Stimulated activated CD8-positive, alpha-beta memory T cell treated with anti-CD3 and anti-CD28 coated beads, Interleukin-2, amount 100 ng/mL, for 48 hours (primary cell): ENCODE results near the gene HYAL4.

ENCODE experiments used
- DNase-seq, 2 donors: peaks; one replicate each; pipeline ENCODE4 v3.0.0-alpha.2; 2020; ENCODE audit warnings: low read depth in 2 of 2

HYAL4 gene

DNA sequence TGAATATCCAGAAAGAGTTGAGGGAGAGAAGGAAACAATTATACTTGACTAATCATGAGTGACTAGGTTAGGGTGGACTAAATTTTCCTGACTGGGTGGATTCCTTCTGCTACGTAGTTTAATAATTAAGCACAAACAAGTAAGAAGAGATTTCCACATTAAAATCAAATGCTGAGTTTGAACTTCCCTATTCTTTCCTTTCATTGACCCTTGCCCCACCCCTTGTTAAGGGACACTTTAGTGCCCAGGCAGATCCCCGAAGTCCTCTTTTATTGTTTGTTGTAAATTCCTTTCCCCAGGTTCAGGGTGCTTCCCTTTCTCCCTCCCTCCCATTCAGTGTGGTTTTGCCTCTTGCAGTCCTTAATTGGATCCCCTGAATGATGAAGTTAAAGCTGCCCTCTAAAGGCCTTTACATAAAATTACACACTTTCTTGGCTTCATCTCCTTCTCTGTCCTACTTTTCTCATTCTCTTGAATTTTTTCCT lies 71.3 kb downstream of the HYAL4 start:
- DNase-seq, result no peak

DNA sequence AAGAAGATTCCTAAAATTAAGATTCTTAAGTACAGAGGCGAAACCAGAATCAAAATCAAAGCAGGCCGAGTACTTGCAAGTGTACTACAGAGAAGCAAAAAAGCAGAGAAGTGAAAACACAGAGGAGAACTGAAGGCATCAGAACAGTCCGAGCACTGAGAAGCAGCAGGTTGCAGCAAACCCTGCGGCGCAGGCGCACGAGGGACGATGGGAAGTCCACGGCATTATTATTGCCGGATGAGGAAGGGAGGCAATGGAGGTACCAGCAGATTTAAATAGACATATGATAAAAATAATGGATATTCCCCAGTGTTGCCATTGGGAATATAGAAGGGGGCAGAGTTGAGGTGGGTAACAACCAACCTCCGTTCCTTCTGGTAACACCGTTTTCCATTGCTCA lies 72.9 kb downstream of the HYAL4 start:
- DNase-seq, result no peak

DNA sequence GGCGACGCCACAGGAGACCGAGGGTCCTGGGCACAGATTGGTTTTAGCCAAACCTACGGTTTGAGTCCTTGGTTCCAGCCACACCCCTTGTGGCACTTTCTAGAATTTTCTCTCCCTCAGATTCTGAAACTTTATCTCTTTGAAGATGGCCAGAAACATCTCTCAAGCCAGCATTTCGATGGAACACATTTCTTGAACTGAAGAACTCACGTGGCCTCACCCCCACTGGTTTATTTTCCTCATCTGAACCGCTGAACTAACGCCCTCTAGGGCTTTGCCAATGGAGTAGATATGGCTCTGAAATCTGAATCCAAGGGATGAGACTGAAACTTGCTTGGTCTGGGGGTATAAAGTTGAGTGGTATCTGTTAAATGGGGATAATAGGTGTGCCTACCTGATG lies 73.3 kb downstream of the HYAL4 start:
- no peak for DNase-seq

DNA sequence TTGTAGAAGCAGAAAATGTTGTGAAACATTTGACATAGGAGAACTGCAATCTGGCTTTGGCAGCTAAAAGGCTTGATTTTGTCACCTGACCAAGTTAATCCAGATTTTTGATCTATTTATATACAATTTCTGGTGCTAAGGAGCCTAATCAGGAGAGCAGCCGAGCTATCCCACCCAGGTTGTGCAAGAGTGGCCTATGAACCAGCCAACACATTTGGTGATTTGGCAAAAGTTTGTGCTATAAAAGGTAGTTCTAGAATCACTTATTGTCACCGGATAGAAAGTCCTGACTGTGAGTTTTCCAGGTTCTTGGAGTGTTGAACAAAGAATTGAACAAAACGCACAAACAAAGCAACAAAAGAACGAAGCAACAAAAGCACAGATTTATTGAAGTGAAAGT lies 78.6 kb downstream of the HYAL4 start:
- no peak for DNase-seq

DNA sequence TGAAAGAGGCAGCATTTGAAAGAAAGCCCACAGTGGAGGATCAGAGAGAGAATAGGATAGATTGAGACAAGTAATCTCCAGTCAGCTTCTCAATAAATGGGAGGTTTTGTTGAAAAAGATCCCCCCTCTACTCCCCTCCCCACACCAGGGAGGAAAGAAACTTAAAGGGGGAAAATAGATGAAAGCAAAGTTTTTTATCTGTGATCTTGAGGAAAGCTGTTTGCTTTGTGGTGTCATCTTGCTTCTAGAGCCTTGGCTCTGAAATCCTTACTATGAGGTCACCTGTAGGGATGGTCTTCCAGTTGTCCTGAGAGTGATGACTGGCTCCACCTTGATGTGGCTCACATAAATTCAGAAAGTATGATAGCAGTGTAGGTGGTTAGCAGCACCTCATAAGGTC lies 80.0 kb downstream of the HYAL4 start, which contains the start of gene SPAM1:
SPAM1 (plus strand) TSS at position 301 of the 400 bp plus-strand sequence. CDS start 28,330 bp downstream, outside the sequence.
- no peak for DNase-seq
